KMS-11 (cell line): ENCODE measurements around the gene TMEM168.

ENCODE experiments used
- H2AFZ ChIP-seq: fragments of 200-600 bp; sonication (generic); 2 replicates; pipeline ENCODE4 v1.6.1; 2016; ENCODE audit warnings: antibody characterized with exemption, mixed run types, low read depth
- H3K27ac ChIP-seq: fragments of 200-600 bp; sonication (generic); 2 replicates; pipeline ENCODE4 v1.6.1; 2016; ENCODE audit warnings: mild to moderate bottlenecking, mixed run types
- H3K27me3 ChIP-seq: fragments of 200-600 bp; sonication (generic); 2 replicates; pipeline ENCODE4 v1.6.1; 2017; ENCODE audit warnings: mild to moderate bottlenecking, low read depth, mixed run types, moderate library complexity; ENCODE audit not compliant: insufficient read depth
- H3K36me3 ChIP-seq: fragments of 200-600 bp; sonication (generic); 2 replicates; pipeline ENCODE4 v1.6.1; 2017; ENCODE audit warnings: mild to moderate bottlenecking, mixed run types; ENCODE audit not compliant: insufficient read depth
- H3K4me1 ChIP-seq: fragments of 200-600 bp; sonication (generic); 2 replicates; pipeline ENCODE4 v1.6.1; 2016; ENCODE audit warnings: mild to moderate bottlenecking, low read depth, mixed run types; ENCODE audit not compliant: poor library complexity, severe bottlenecking
- H3K4me2 ChIP-seq: fragments of 200-600 bp; sonication (generic); 2 replicates; pipeline ENCODE4 v1.7.0; 2016; ENCODE audit warnings: mild to moderate bottlenecking, mixed run types
- H3K4me3 ChIP-seq: fragments of 200-600 bp; sonication (generic); IDR thresholded peaks from 2 replicates; pipeline ENCODE4 v1.6.1; 2017; ENCODE audit warnings: low read depth, low read length, mixed read lengths; ENCODE audit not compliant: insufficient read depth
- H3K79me2 ChIP-seq: fragments of 200-600 bp; sonication (generic); 2 replicates; pipeline ENCODE4 v1.6.1; 2016; ENCODE audit warnings: low read depth, mixed run types; ENCODE audit not compliant: insufficient read depth
- H3K9ac ChIP-seq: fragments of 200-600 bp; sonication (generic); 2 replicates; pipeline ENCODE4 v1.6.1; 2016; ENCODE audit warnings: mild to moderate bottlenecking, mixed run types
- H4K20me1 ChIP-seq: fragments of 200-600 bp; sonication (generic); 2 replicates; pipeline ENCODE4 v1.6.1; 2016; ENCODE audit warnings: mild to moderate bottlenecking, mixed run types; ENCODE audit not compliant: insufficient read depth
- TF ChIP-seq, protein P1 (sequence below): fragments of 200-600 bp; sonication (generic); conservative IDR thresholded peaks from 2 replicates; pipeline ENCODE4 v1.6.1; 2017; ENCODE audit warnings: low read depth, mild to moderate bottlenecking, antibody characterized with exemption, low read length, moderate library complexity, mixed read lengths

The TMEM168 gene

DNA sequence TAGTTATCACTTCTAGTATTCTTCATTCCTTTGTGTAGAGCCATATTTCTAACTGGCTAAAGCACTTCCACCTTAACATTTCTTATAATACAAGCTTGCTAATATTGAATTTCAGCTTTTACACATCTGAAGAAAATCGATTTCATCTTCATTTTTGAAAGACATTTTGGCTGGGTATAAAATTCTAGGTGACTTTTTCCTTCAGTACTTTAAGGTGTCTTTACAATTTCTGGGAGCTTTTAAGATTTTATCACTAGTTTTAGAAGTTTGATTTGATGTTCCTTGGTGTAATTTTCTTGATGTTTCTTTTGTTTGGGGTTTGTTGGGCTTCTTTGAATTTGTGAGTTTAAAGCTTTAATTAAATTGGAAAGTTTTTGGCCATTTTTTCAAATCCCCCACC is 38.5 kb upstream of the TMEM168 start:
- TF ChIP-seq, protein P1, sequence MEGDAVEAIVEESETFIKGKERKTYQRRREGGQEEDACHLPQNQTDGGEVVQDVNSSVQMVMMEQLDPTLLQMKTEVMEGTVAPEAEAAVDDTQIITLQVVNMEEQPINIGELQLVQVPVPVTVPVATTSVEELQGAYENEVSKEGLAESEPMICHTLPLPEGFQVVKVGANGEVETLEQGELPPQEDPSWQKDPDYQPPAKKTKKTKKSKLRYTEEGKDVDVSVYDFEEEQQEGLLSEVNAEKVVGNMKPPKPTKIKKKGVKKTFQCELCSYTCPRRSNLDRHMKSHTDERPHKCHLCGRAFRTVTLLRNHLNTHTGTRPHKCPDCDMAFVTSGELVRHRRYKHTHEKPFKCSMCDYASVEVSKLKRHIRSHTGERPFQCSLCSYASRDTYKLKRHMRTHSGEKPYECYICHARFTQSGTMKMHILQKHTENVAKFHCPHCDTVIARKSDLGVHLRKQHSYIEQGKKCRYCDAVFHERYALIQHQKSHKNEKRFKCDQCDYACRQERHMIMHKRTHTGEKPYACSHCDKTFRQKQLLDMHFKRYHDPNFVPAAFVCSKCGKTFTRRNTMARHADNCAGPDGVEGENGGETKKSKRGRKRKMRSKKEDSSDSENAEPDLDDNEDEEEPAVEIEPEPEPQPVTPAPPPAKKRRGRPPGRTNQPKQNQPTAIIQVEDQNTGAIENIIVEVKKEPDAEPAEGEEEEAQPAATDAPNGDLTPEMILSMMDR = no peak
- no peaks in the 10 kb centered on the region for H3K79me2 ChIP-seq

DNA sequence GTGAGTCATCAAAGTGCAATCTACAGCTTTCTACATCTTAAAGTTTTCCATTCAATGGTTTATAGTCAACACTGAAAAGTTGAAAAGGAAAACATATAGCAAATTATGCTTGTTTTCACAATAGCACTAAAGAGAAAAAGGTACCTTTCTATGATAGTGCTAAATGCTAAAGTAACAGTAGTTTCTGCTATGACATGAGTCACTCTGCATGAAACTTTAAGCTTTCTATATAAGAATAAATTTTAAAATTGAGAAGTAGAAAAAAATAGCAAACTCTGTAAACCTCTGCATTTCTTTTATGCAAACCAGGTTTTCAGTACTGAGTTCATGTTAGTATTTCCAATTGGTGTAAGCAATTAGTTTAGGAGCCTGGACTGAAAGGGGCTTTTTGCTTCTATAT is 31.2 kb upstream of the TMEM168 start:
- Histone ChIP-seq H3K27ac (no peak overlapping the region), H3K79me2 (no peaks in the 10 kb centered on the region), H3K9ac (no peak overlapping the region), H2AFZ (no peak overlapping the region), H3K36me3 (no peaks in the 10 kb centered on the region), H3K4me3 (no peak overlapping the region), H3K27me3 (no peaks in the 10 kb centered on the region), H3K4me1 (peaks cover 22% of the 10 kb centered on the region), H3K4me2 (no peak overlapping the region), H4K20me1 (no peaks in the 10 kb centered on the region)
- TF ChIP-seq, protein P1 = no peak

More for the DNA sequence above, 38.5 kb upstream of the TMEM168 start:
- no peaks in the 10 kb centered on the region for H3K27me3 ChIP-seq
- H3K36me3 ChIP-seq = no peaks in the 10 kb centered on the region
- H3K27ac ChIP-seq = no peak overlapping the region
- H2AFZ ChIP-seq = no peak overlapping the region
- no peak overlapping the region for H3K4me2 ChIP-seq
- H3K4me3 ChIP-seq = no peak overlapping the region
- no peaks in the 10 kb centered on the region for H3K4me1 ChIP-seq
- H3K9ac ChIP-seq = no peak overlapping the region
- no peaks in the 10 kb centered on the region for H4K20me1 ChIP-seq

DNA sequence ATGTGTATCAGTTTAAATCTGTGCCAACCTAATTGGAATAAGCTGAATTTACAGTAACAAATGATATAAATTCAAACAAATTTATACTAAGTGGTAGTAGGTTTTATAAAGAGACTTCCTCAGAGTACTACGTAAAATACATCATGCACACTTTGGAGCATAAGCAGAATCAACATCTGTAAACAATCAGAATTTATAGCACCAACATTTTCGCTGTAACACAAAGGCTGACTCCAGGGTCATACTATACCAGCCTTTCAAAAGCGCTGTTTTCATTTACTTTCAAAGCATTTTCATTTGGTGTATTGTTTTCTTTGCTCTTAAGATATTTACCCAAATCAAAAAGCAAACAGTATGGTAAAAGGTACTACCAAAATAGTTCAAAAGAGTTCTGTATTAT is 29.3 kb upstream of the TMEM168 start:
- TF ChIP-seq, protein P1 = no peak
- no peak overlapping the region for H2AFZ ChIP-seq
- H3K36me3 ChIP-seq = no peaks in the 10 kb centered on the region
- H3K79me2 ChIP-seq = no peaks in the 10 kb centered on the region
- H4K20me1 ChIP-seq = no peaks in the 10 kb centered on the region
- H3K27me3 ChIP-seq = no peaks in the 10 kb centered on the region
- H3K4me3 ChIP-seq = no peak overlapping the region
- H3K27ac ChIP-seq = no peak overlapping the region
- H3K9ac ChIP-seq = no peak overlapping the region
- H3K4me2 ChIP-seq = no peak overlapping the region
- H3K4me1 ChIP-seq = peaks cover 22% of the 10 kb centered on the region

DNA sequence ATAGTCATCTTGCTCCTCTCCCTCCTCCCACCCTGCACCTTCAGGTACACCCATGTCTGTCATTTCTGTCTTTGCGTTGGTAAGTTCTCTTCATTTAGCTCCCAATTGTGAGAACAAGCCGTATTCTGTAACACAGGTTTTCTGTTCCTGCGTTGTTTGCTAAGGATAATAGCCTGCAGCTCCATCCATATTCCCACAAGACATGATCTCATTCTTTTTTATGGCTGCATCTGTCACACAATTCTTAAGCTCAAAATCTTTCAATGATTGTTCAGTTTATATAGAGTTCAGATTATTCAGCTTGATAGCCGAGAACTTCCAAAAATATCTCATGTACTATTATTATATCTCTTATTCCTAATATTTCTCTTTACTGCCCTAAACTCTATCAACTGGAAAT is 16.0 kb upstream of the TMEM168 start:
- Histone ChIP-seq H4K20me1 (no peaks in the 10 kb centered on the region), H3K36me3 (no peaks in the 10 kb centered on the region), H3K4me2 (no peak overlapping the region), H2AFZ (no peak overlapping the region), H3K27me3 (no peaks in the 10 kb centered on the region), H3K79me2 (no peaks in the 10 kb centered on the region), H3K9ac (no peak overlapping the region), H3K27ac (no peak overlapping the region), H3K4me1 (no peaks in the 10 kb centered on the region), H3K4me3 (no peak overlapping the region)
- TF ChIP-seq, protein P1 = no peak
